Sigmoid colon (tissue), 7 donors: Measurements from ENCODE around the gene PANK4. TPM values are rescaled to one million over a fixed set of nuclear protein-coding genes. Genes with fewer than 3 reads are reported as not detected.
A peak's percentile ranks its signal among the peaks of the same experiment; 100 is the strongest.

Experiments
- DNase-seq: peaks from one replicate; pipeline ENCODE4 v3.0.0-alpha.2; 2019
- H3K27ac ChIP-seq, 4 donors: fragments of 200-600 bp; sonication (generic); one replicate each; pipeline ENCODE4 v1.5.1; 2016 to 2019; ENCODE audit warnings: mild to moderate bottlenecking in 1 of 4
- H3K27me3 ChIP-seq, 3 donors: fragments of 200-600 bp; sonication (generic); one replicate each; pipeline ENCODE4 v1.5.1; 2019; ENCODE audit warnings: mild to moderate bottlenecking in 1 of 3
- H3K36me3 ChIP-seq, 4 donors: fragments of 200-600 bp; sonication (generic); one replicate each; pipeline ENCODE4 v1.5.1; 2016 to 2019
- H3K4me1 ChIP-seq, 4 donors: fragments of 200-600 bp; sonication (generic); one replicate each; pipeline ENCODE4 v1.5.1; 2017 to 2019
- H3K4me3 ChIP-seq, 4 donors: fragments of 200-600 bp; sonication (generic); one replicate each; pipeline ENCODE4 v1.5.1; 2017 to 2019; ENCODE audit warnings: mild to moderate bottlenecking in 2 of 4, moderate library complexity in 1 of 4
- H3K9me3 ChIP-seq, 4 donors: fragments of 200-600 bp in 3 of 4; sonication (generic) in 3 of 4; one replicate each; pipeline versions ENCODE4 v1.5.1 to v1.6.1; 2013 to 2019
- EP300 ChIP-seq, 4 donors: sonication (generic); formaldehyde crosslinking; IDR thresholded peaks; one replicate each; pipeline ENCODE4 v1.6.1; 2017; ENCODE audit warnings: antibody characterized with exemption in 4 of 4
- POLR2A ChIP-seq, 2 donors: fragments of 450-650 bp; IDR thresholded peaks; one replicate each; pipeline ENCODE4 v1.6.1; 2016; ENCODE audit warnings: antibody characterized with exemption in 2 of 2, mild to moderate bottlenecking in 2 of 2, moderate library complexity in 2 of 2
- POLR2AphosphoS5 ChIP-seq, 4 donors: sonication (generic); formaldehyde crosslinking; IDR thresholded peaks; one replicate each; pipeline ENCODE4 v1.6.1; 2017; ENCODE audit warnings: antibody characterized with exemption in 4 of 4
- whole genome bisulfite sequencing, 2 donors: extraction: QIAGEN DNeasy Blood & Tissue Kit; methylation state at CpG; one replicate each; pipeline ENCODE4 v1.1.7; 2013; 5-methylcytosine and 5-hydroxymethylcytosine counted together
- intact Hi-C: fragments of 100-400 bp; cut with DNase I; formaldehyde crosslinking; loops from one replicate; pipeline ENCODE4 v1.15.1; 2023
- polyA plus RNA-seq, 3 donors: library from polyadenylated mRNA; stranded (reverse); fragments of 200-250 nt; gene quantifications; one replicate each; pipeline ENCODE4 v1.2.3, GENCODE V29; 2013
- total RNA-seq, 4 donors: library from RNA; depleted of rRNA; stranded (reverse); fragments of >200 nt; gene quantifications; one replicate each; pipeline ENCODE4 v1.1.0, GENCODE V29; 2016
- TF ChIP-seq, protein P1 (sequence below), 4 experiments: fragments of 450-650 bp in 3 of 4; fragments of 200-600 bp in 1 of 4; IDR thresholded peaks; one replicate each; pipeline ENCODE4 v1.5.1; 2016 to 2019; ENCODE audit warnings: antibody characterized with exemption in 4 of 4, mild to moderate bottlenecking in 3 of 4, moderate library complexity in 2 of 4
- donor health status: healthy with polysubstance abuse.
- donor health status: Bipolar disorder and iron deficiency.
- donor health status: healthy.

PANK4 gene
- total and polyA plus RNA-seq, 7 donors, result 11.4 to 37.7 (median 25.4) TPM

DNA sequence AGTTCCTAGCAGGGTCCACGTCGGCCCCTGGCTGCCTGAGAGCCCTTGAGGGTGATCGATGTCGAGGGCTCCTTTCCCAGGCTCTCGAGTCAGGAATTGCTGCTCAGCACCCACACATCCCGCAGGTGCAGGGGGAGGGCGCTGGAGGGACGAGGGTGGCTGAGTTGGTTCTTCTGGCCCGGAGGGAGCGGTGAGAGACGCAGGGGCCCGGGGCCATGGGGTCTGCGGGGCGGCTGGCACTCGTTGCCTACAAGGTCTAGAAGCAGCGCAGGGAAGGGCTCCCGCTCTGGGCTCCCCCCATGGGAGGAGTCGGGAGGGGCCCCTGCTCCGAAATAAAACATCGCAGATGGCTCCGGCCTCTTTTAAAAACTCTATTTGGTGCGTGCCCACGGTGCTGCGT lies 18.2 kb downstream of the PANK4 start:
- Histone ChIP-seq H3K27ac (no peak overlapping the region), H3K4me3 (no peak overlapping the region), H3K36me3 (peaks cover 40 to 58% (median 48%) of the 10 kb centered on the region in 4 donors), H3K9me3 (no peaks in the 10 kb centered on the region), H3K4me1 (peaks cover 0 to 18% (median 10%) of the 10 kb centered on the region in 4 donors), H3K27me3 (peaks cover 10 to 29% (median 18%) of the 10 kb centered on the region in 3 donors)
- WGBS, 2 donors, result 90 to 91% methylated on average over 24 of the region's 24 CpGs
- intact Hi-C loops, result no loop called here
- no peak for DNase-seq
- TF ChIP-seq, protein P1, sequence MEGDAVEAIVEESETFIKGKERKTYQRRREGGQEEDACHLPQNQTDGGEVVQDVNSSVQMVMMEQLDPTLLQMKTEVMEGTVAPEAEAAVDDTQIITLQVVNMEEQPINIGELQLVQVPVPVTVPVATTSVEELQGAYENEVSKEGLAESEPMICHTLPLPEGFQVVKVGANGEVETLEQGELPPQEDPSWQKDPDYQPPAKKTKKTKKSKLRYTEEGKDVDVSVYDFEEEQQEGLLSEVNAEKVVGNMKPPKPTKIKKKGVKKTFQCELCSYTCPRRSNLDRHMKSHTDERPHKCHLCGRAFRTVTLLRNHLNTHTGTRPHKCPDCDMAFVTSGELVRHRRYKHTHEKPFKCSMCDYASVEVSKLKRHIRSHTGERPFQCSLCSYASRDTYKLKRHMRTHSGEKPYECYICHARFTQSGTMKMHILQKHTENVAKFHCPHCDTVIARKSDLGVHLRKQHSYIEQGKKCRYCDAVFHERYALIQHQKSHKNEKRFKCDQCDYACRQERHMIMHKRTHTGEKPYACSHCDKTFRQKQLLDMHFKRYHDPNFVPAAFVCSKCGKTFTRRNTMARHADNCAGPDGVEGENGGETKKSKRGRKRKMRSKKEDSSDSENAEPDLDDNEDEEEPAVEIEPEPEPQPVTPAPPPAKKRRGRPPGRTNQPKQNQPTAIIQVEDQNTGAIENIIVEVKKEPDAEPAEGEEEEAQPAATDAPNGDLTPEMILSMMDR (IDR thresholded peaks at IDR 0.05), result no peak
- TF ChIP-seq EP300 (IDR thresholded peaks at IDR 0.05) (no peak), POLR2AphosphoS5 (IDR thresholded peaks at IDR 0.05) (no peak), POLR2A (IDR thresholded peaks at IDR 0.05) (no peak)

DNA sequence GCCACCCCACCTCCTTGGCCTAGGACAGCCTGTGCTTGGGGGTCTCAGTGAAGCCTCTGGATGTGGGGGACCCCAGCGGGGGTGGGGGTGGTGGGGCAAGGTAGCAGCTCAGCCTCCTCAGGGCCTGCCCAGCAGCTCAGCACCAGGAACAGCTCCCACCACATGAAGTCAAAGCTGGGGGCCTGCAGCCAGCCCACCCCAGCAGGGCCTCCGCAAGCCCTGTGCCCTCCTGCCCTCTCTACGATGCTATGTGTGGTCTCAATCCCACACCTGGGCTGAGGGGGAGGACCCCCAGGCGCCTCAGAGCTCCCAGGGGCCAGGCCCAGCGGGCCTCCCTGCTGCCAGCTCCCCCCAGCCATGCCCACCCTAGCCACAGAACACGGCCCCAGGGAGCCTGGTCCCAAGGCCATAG lies 18.6 kb downstream of the PANK4 start:
- H3K36me3 ChIP-seq, result peaks cover 35 to 54% (median 44%) of the 10 kb centered on the region in 4 donors
- DNase-seq, result no peak
- H3K9me3 ChIP-seq, result no peaks in the 10 kb centered on the region
- peaks cover 14 to 33% (median 23%) of the 10 kb centered on the region in 3 donors for H3K27me3 ChIP-seq
- 90 to 93% methylated on average over 6 of the region's 6 CpGs for WGBS, 2 donors
- no peak overlapping the region for H3K27ac ChIP-seq
- TF ChIP-seq POLR2A (IDR thresholded peaks at IDR 0.05) (no peak), EP300 (IDR thresholded peaks at IDR 0.05) (no peak), POLR2AphosphoS5 (IDR thresholded peaks at IDR 0.05) (peak in 1 of 4 donors; percentile 12)
- TF ChIP-seq, protein P1 (IDR thresholded peaks at IDR 0.05), result no peak
- H3K4me1 ChIP-seq, result peaks cover 0 to 18% (median 10%) of the 10 kb centered on the region in 4 donors
- intact Hi-C loops, result no loop called here
- H3K4me3 ChIP-seq, result no peak overlapping the region

DNA sequence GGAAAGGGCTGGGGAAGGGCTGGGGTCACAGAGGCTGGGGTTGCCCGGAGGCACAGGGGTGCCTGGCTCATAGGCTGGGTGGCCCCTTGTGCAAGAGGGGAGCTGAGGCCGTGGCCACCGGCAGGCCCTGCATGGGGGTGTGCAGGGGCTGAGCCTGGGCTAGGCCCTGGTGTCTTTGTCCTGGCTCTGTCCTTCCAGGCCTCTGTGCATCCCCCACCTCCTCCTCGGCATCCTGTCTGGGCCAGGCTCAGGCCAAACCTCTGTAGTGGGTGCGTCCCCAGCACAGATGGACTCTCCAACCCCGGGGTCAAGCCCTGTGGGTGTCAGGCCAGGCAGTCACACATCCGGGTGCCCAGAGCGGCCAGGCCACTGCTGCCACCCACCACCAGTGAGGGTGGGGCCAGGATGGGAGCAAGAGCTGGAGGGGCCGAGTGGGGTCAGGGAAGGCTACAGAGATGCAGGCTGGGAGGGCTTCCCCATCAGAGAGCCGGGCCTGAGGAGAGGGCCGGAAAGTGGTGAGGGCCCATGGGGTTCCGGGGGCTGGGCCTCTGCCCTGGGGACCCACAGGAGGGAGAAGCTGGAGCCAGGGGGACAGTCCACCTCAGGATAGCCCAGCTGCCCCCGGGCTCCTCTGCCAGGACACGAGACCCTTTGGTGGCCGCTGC lies 19.4 kb downstream of the PANK4 start:
- no peak overlapping the region for H3K27ac ChIP-seq
- H3K4me3 ChIP-seq, result no peak overlapping the region
- WGBS, 2 donors, result 63 to 65% methylated on average over 15 of the region's 15 CpGs
- peaks cover 17 to 41% (median 30%) of the 10 kb centered on the region in 3 donors for H3K27me3 ChIP-seq
- intact Hi-C loops, result no loop called here
- H3K9me3 ChIP-seq, result no peaks in the 10 kb centered on the region
- TF ChIP-seq EP300 (IDR thresholded peaks at IDR 0.05), result no peak
- TF ChIP-seq POLR2AphosphoS5 (IDR thresholded peaks at IDR 0.05), result no peak
- no peak for TF ChIP-seq POLR2A (IDR thresholded peaks at IDR 0.05)
- TF ChIP-seq, protein P1 (IDR thresholded peaks at IDR 0.05), result no peak
- peaks cover 0 to 18% (median 10%) of the 10 kb centered on the region in 4 donors for H3K4me1 ChIP-seq
- no peak for DNase-seq
- peaks cover 33 to 47% (median 36%) of the 10 kb centered on the region in 4 donors for H3K36me3 ChIP-seq

DNA sequence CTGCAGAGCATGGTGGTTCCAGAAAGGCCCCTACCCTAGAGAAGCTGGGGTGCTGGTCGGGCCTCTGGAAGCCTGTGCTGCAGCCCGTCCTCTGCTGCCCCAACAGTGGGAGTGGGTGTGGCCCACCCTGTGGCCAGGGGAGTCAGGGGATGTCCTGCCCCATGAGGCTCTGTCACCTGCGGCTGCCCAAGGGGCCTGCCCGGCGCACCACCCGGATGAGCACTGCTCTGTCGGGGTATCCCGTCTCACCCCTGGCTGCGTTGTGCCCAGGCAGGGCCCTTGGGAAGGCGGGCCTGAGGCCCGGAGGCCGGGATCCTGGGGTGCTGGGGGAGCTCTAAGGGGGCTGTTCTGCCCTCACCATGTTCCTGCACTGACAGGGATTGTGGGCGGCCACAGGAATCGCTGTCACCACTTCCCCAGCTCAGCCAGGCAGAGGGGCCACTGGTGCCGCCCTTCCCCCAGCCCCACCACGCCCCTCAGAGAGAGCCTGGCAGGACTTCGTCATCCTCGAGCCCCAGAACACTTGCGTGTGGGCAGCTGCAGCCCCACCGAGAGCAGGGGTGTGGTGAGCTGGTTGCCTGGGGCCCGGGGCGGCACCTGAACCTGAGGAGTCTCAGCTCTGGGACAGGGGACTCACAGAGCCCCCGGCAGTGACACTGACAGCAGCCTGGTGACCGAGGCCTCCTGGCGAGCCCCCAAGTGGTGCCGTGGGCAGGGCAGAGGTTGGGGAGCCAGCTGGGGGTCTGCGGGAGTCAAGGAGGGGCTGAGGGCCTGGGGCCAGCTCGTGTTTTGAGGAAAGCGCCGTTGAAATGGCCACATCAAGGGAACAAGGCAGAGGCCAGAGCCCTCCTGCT lies 20.2 kb downstream of the PANK4 start:
- WGBS, 2 donors, result 31 to 69% methylated on average over 30 of the region's 30 CpGs
- H3K9me3 ChIP-seq, result no peaks in the 10 kb centered on the region
- peaks cover 17 to 49% (median 38%) of the 10 kb centered on the region in 3 donors for H3K27me3 ChIP-seq
- peaks cover 25 to 39% (median 28%) of the 10 kb centered on the region in 4 donors for H3K36me3 ChIP-seq
- no peak for TF ChIP-seq POLR2A (IDR thresholded peaks at IDR 0.05)
- TF ChIP-seq, protein P1 (IDR thresholded peaks at IDR 0.05), result no peak
- no peak for TF ChIP-seq EP300 (IDR thresholded peaks at IDR 0.05)
- TF ChIP-seq POLR2AphosphoS5 (IDR thresholded peaks at IDR 0.05), result no peak
- no peak overlapping the region for H3K4me3 ChIP-seq
- H3K4me1 ChIP-seq, result peaks cover 0 to 18% (median 10%) of the 10 kb centered on the region in 4 donors
- no peak for DNase-seq
- no peak overlapping the region for H3K27ac ChIP-seq
- intact Hi-C loops, result no loop called here
